Daoy (cell line): Measurements from ENCODE around the gene CSF1R. TPM values are rescaled to one million over a fixed set of nuclear protein-coding genes. Genes with fewer than 3 reads are reported as not detected.
A peak's percentile ranks its signal among the peaks of the same experiment; 100 is the strongest.
"Not testable (repeated sequence)": the region's sequence is repeated elsewhere in the genome, so short reads cannot be mapped to it uniquely, and the experiment has no call there.

Source experiments
- DNase-seq: peaks from one replicate; pipeline ENCODE4 v3.0.0-alpha.2; 2015; ENCODE audit warnings: low read depth
- total RNA-seq: library from RNA; depleted of rRNA; stranded (reverse); fragments of >200 nt; shearing (Covaris generic); gene quantifications from 2 replicates; pipeline ENCODE4 v1.2.3, GENCODE V29; 2014

CSF1R gene
- total RNA-seq, 1 experiment from 2014 or later: 0.11 TPM

GRCh38 chr5:150055326-150056074, 30.9 kb downstream of the CSF1R start:
- no peak for DNase-seq

- no peak for DNase-seq
Observed at GRCh38 chr5:150054569-150054968, 31.8 kb downstream of the CSF1R start.

DNA sequence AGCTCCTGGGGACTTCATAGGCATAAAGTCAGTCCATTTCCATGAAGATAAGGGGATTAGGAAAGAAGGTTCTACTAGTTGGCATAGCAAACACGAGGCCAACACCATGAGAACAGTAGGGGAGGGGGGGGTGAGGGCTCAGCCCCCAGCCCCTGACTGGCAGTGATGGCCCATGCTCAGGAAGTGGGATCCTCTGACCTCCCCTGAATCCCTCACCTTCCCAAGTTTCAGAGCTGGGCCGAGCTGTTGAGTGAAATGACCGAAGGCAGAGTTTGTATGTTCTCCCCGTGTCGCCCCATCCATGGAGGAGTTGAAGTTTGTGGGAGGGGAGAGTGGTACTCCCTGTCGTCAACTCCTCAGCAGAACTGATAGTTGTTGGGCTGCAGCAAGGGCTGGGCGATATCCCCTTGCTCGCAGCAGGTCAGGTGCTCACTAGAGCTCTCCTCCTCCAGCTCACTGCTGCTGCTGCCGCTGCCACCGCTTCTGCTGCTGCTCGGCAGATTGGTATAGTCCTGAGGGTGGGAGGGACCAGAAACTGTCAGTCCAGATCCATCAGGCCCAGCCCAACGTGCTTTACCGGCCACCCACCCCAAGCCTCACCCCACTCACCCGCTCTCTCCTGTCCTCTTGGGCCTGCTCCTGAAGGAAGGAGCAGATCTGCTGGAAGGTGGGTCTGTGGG, 32.5 kb downstream of the CSF1R start:
- no peak for DNase-seq

DNA sequence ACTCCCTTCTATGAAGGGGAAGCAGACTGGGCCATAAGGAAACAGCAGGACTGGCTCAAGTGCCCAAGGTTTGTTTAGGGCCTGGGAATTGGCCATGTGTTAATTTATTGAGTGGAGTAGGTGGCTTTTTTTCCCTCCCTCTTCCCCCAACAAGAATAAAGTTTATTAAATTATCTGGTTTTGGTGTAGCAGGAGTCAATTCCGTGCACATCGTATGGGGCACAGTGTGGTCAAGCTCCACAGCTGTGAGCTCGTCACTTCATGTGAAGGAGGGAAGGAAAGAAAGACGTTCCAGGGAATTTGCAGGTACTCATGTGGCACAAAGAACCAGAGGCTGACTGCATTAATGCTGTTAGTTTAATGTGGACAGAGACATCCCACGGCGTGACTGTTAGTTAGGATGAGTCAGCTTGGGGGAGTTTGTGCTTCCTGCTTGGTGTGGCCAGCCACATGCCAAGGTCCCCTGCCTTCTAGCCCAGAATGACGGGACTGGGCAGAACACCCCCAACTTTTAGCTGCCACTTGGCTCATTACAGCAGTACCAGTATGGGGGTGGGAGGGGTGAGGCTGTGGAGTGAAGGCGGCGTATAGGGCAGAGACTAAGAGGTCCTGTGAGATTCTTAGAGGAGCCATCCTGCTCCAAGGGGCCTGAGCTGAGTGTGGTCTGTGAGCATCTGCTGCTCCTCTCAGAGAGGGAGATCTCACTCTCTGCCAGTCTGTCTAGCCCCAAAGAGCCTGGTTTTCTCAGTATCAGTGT, 33.2 kb downstream of the CSF1R start:
- peak; percentile 93 for DNase-seq

- no peak for DNase-seq
Observed at GRCh38 chr5:150052226-150052955, 34.0 kb downstream of the CSF1R start.

GRCh38 chr5:150051657-150052195, 34.6 kb downstream of the CSF1R start:
- DNase-seq: no peak

GRCh38 chr5:150050172-150050811, 36.1 kb downstream of the CSF1R start:
- peak; percentile 89 for DNase-seq

DNA sequence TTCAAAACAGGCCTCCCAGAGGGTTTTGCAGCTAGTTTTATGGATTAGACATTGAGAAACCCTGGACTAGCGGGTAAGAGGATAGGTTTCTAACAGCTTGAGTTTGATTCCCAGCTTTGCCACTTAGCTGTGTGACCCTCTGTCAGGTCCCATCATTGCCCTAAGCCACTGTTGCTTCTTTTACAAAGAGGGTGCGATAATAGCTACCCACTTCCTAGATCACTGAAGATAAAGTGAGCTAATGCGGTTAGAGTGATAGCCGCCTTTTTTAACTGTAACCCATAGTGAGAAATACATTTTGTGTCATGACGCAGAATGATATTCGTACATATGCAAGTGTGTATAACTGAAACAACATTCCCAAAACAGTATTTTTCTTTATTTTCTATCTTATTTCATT, 40.3 kb downstream of the CSF1R start:
- no peak for DNase-seq

DNA sequence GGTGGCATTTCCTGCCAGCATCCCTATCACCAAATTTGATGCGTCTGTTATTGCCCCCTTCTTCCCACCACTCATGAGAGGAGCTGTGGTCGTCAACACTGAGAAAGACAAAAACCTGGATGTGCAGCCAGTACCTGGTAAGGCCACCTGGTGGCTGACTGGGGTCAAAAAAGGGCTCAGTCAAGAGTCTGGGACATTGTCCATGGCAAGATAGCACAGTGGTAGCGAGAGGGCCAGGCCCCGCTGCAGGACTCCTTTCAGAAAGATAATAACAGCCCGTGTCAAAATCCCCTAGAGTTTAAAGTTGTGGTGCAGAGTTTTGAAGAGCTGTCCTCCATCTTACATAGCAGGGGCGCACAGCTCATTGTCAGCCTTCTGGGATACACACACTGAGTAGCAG, 40.8 kb downstream of the CSF1R start:
- DNase-seq: no peak

- no peak for DNase-seq
Observed at GRCh38 chr5:150044712-150045111, 41.6 kb downstream of the CSF1R start.

GRCh38 chr5:150044329-150044681, 42.0 kb downstream of the CSF1R start:
- peak; percentile 65 for DNase-seq

- no peak for DNase-seq
Observed at GRCh38 chr5:150043657-150044328, 42.6 kb downstream of the CSF1R start.

- no peak for DNase-seq
Observed at GRCh38 chr5:150042459-150042858, 43.9 kb downstream of the CSF1R start.

GRCh38 chr5:150038547-150038946, 47.8 kb downstream of the CSF1R start:
- DNase-seq: no peak

DNA sequence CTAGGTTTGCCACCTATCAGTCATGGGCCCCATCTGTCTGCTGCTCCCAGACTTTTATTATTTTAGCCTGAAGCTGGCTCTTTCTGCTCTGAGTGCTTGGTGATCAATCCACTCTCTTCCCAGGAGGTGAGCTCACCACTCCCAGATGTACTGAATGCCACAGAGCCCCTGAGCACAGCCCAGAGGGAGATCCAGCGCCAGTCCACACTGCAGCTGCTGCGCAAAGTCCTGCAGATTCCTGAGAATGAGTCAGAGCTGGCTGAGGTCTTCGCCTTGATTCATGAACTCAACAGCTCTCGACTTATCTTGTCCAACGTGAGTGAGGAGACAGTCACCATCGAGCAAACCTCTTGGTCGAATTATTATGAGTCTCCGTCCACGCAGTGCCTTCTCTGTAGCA, 49.8 kb downstream of the CSF1R start:
- peak; percentile 98 for DNase-seq

GRCh38 chr5:150035139-150035895, 51.0 kb downstream of the CSF1R start:
- DNase-seq: no peak

DNA sequence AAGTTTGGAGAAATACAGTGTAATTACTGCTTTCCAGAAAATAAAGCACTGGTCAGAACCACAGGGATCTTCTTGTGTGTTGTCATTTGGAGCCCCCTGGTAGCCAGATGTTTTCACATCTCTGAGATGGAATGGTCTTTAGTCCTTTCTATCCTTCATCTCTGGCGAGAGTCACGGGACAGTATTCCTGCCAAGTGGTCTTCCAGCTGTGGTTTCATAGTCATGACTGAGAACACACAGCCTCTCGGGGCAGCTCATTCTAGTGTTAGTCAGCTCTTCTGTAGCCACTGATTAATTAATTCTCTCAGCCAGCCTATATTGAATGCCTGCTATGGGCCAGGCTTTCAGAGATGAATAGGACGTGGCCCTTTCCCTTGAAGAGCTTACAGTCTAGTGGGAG, 51.7 kb downstream of the CSF1R start:
- peak; percentile 77 for DNase-seq

DNA sequence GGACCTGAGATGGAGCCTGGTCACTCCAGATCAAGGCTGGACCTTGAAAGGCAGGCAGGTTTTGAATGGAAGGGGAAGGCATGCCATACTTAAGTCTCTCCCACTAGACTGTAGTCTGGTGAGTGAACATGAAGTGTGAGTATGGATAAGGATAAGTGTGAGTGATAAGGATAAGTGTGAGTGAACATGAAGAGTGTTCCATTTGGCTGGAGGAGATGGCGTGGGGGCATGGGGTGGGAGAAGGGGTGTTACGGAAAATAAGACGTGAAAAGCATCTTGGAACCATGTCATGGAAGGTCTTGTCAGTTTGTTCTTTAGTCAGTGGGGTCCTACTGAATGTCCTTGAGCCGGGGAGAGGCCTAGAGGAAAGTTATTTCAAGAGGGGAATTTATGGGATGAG, 53.0 kb downstream of the CSF1R start:
- DNase-seq: no peak

- DNase-seq: not testable (repeated sequence)
Observed at GRCh38 chr5:150028047-150028446, 58.3 kb downstream of the CSF1R start.

DNA sequence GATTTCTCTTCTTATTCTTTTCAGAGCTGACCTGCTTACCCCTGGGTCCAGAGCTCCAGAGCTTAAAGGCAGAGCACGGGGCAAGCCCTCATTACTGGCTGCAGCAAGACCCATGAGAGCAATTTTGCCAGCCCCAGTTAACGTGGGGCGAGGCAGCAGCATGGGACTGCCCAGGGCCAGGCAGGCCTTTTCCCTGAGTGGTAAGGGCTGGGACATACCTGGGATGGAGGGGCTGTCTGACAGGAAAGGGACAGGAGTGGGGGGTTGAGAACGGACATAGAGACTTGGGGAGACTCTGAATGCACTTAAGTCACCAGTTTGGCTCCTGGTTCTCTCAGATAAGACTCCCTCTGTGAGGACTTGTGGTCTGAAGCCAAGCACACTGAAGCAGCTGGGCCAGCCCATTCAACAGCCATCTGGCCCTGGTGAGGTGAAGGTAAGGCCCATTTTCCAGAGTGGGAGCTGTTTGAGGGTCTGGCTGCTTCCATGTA, 59.6 kb downstream of the CSF1R start:
- DNase-seq: no peak
